GM06990 (cell line): Measurements from ENCODE around the gene ABITRAM.
A peak's percentile ranks its signal among the peaks of the same experiment; 100 is the strongest.
"Not testable (repeated sequence)": the region's sequence is repeated elsewhere in the genome, so short reads cannot be mapped to it uniquely, and the experiment has no call there.

Experiments used
- DNase-seq: peaks from one replicate; pipeline ENCODE4 v3.0.0-alpha.2; 2011; ENCODE audit not compliant: insufficient read length; ENCODE audit errors: extremely low read depth
- H3K27me3 ChIP-seq: replicated peaks from 2 replicates; pipeline ENCODE4 v1.6.0; 2011; ENCODE audit warnings: low read length; ENCODE audit not compliant: control insufficient read depth, insufficient read depth
- H3K36me3 ChIP-seq: 2 replicates; pipeline ENCODE4 v1.5.1; 2011; ENCODE audit warnings: low read length; ENCODE audit not compliant: control insufficient read depth, insufficient read depth
- H3K4me3 ChIP-seq: replicated peaks from 2 replicates; pipeline ENCODE4 v1.5.1; 2011; ENCODE audit warnings: low read depth, mild to moderate bottlenecking, control low read depth, low read length
- TF ChIP-seq, protein P1 (sequence below): IDR thresholded peaks from 2 replicates; pipeline ENCODE4 v1.5.1; 2011; ENCODE audit warnings: low read length, control low read depth, mild to moderate bottlenecking, inconsistent platforms; ENCODE audit not compliant: insufficient read depth, poor library complexity, severe bottlenecking

ABITRAM gene, protein sequence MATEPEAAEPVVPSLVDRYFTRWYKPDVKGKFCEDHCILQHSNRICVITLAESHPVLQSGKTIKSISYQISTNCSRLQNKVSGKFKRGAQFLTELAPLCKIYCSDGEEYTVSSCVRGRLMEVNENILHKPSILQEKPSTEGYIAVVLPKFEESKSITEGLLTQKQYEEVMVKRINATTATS

GRCh38 chr9:108934323-108934893 is at the start of gene ABITRAM:
ABITRAM (plus strand) TSS chr9:108934400; CDS start chr9:108934487, 87 bp downstream.
- TF ChIP-seq, protein P1, sequence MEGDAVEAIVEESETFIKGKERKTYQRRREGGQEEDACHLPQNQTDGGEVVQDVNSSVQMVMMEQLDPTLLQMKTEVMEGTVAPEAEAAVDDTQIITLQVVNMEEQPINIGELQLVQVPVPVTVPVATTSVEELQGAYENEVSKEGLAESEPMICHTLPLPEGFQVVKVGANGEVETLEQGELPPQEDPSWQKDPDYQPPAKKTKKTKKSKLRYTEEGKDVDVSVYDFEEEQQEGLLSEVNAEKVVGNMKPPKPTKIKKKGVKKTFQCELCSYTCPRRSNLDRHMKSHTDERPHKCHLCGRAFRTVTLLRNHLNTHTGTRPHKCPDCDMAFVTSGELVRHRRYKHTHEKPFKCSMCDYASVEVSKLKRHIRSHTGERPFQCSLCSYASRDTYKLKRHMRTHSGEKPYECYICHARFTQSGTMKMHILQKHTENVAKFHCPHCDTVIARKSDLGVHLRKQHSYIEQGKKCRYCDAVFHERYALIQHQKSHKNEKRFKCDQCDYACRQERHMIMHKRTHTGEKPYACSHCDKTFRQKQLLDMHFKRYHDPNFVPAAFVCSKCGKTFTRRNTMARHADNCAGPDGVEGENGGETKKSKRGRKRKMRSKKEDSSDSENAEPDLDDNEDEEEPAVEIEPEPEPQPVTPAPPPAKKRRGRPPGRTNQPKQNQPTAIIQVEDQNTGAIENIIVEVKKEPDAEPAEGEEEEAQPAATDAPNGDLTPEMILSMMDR = no peak
- Histone ChIP-seq H3K4me3 (peak within 1 kb of the TSS; percentile 99), H3K27me3 (no peaks in the 10 kb centered on the region), H3K36me3 (no peaks in the 10 kb centered on the region; the same call in 1 of the 2 replicates)
- peak; percentile 92 for DNase-seq

- H3K36me3 ChIP-seq = peaks cover under 1% of the 10 kb centered on the region
- H3K4me3 ChIP-seq = no peak overlapping the region
- H3K27me3 ChIP-seq = no peaks in the 10 kb centered on the region
- TF ChIP-seq, protein P1 = no peak
- DNase-seq = no peak
These were observed 49.5 kb upstream of the ABITRAM start for GRCh38 chr9:108884701-108885100.

- Histone ChIP-seq H3K27me3 (no peaks in the 10 kb centered on the region), H3K36me3 (peaks cover 2% of the 10 kb centered on the region), H3K4me3 (no peak overlapping the region)
- DNase-seq = peak; percentile 46
- TF ChIP-seq, protein P1 = no peak
These were observed 48.4 kb upstream of the ABITRAM start for GRCh38 chr9:108885643-108886348.

DNA sequence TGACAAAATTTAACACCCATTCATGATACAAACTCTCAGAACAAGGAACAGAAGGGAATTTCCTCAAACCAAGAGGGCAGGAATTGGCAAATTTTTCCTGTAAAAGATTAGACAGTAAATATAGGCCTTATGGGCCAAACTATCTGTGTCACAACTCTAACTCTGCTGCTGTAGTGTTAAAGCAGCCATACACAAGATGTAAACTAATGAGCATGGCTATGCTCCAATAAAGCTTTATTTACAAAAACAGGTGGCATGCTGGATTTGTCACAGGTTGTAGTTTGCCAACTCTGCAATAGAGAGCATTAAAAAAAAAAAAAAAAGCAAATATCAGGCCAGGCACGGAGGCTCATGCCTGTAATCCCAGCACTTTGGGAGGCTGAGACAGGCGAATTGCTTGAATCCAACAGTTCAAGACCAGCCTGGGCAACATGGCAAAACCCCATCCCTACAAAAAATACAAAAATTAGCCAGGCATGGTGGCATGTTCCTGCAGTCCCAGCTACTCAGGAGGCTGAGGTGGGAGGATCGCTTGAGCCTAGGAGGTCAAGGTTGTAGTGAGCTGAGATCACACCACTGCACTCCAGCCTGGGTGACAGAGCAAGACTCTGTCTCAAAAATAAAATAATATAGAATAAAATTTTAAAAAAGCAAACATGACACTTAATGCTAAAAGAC is 47.5 kb upstream of the ABITRAM start:
- not testable (repeated sequence) for H3K27me3 ChIP-seq, H3K4me3 ChIP-seq, H3K36me3 ChIP-seq, DNase-seq

DNA sequence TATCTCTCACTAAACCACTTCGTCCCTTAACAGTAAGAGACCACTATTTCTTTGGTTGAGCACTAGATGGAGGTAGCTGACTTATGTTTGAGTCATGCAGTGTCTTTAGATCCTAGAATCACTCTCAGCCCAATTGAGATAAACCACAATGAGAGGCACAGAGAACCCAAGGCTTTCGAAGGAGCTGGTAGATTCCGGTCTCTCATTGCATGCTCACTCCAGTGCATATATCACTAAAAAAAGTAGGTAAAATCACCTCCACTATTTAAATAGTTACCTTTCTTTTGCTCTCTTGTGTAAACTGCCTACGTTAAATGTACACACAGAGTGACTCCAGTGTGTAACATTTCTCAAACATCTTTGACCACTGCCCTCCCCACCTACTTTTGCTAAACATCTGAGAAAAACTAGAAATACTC is 44.5 kb upstream of the ABITRAM start:
- DNase-seq = no peak
- TF ChIP-seq, protein P1 = peak; percentile 11
- no peaks in the 10 kb centered on the region for H3K27me3 ChIP-seq
- no peak overlapping the region for H3K4me3 ChIP-seq
- H3K36me3 ChIP-seq = peaks cover 10% of the 10 kb centered on the region
